OCI-LY3 (cell line): ENCODE results near the gene ZNF598.
A peak's percentile ranks its signal among the peaks of the same experiment; 100 is the strongest.

Source experiments
- H2AFZ ChIP-seq: fragments of 200-600, 300-600 bp; shearing (Covaris generic); 2 replicates; pipeline ENCODE4 v1.6.0; 2014; ENCODE audit warnings: antibody characterized with exemption, low read depth, low read length
- H3K27ac ChIP-seq: fragments of 200-600, 300-600 bp; sonication (generic); 2 replicates; pipeline ENCODE4 v1.5.1; 2014; ENCODE audit warnings: mild to moderate bottlenecking, low read length, moderate library complexity, mixed read lengths
- H3K27me3 ChIP-seq: fragments of 200-600, 300-600 bp; sonication (generic); 2 replicates; pipeline ENCODE4 v1.6.1; 2014; ENCODE audit warnings: low read depth, low read length, mixed read lengths
- H3K36me3 ChIP-seq: fragments of 200-600, 300-600 bp; sonication (generic); replicated peaks from 2 replicates; pipeline ENCODE3; 2014; ENCODE audit warnings: low read depth, low read length, mixed read lengths
- H3K4me1 ChIP-seq: fragments of 300-600, 200-600 bp; sonication (generic); 2 replicates; pipeline ENCODE4 v1.6.1; 2014; ENCODE audit warnings: low read length, mixed read lengths
- H3K4me2 ChIP-seq: fragments of 200-600, 300-600 bp; sonication (generic); 2 replicates; pipeline ENCODE4 v1.6.1; 2014; ENCODE audit warnings: low read length, mixed read lengths
- H3K4me3 ChIP-seq: fragments of 300-600, 200-600 bp; sonication (generic); 2 replicates; pipeline ENCODE4 v1.5.1; 2014; ENCODE audit warnings: antibody characterized with exemption, mild to moderate bottlenecking, low read length, moderate library complexity
- H3K79me2 ChIP-seq: fragments of 300-600, 200-600 bp; shearing (Covaris generic); 2 replicates; pipeline ENCODE4 v1.6.1; 2014; ENCODE audit warnings: mild to moderate bottlenecking, low read length, mixed read lengths
- H3K9ac ChIP-seq: fragments of 300-600, 200-600 bp; shearing (Covaris generic); 2 replicates; pipeline ENCODE4 v1.6.0; 2014; ENCODE audit warnings: mild to moderate bottlenecking, low read length, moderate library complexity
- H3K9me3 ChIP-seq: fragments of 200-600, 300-600 bp; shearing (Covaris generic); 2 replicates; pipeline ENCODE4 v1.6.1; 2014; ENCODE audit warnings: low read length, mixed read lengths; ENCODE audit not compliant: insufficient read depth
- H4K20me1 ChIP-seq: fragments of 200-600, 300-600 bp; sonication (generic); 2 replicates; pipeline ENCODE4 v1.6.1; 2016; ENCODE audit warnings: low read length, mixed read lengths; ENCODE audit not compliant: insufficient read depth
- CTCF ChIP-seq: fragments of 200-600, 300-600 bp; sonication (generic); IDR thresholded peaks from 2 replicates; pipeline ENCODE4 v1.5.1; 2014; ENCODE audit warnings: antibody characterized with exemption, low read length, low read depth
- EZH2phosphoT487 ChIP-seq: fragments of 200-600 bp; shearing (Covaris generic); IDR thresholded peaks from 2 replicates; pipeline ENCODE4 v1.6.1; 2018; ENCODE audit warnings: antibody characterized with exemption, mixed run types, low read depth

ZNF598 gene

GRCh38 chr16:2046893-2047329, 37.3 kb upstream of the ZNF598 start:
- Histone ChIP-seq H2AFZ (0 out of 2 replicates have a peak overlapping the region, but pooled peaks have one; percentile 30), H3K9ac (peak overlapping the region; percentile 72), H3K79me2 (peaks cover 18% of the 10 kb centered on the region), H3K27me3 (no peaks in the 10 kb centered on the region), H3K4me3 (peak overlapping the region; percentile 94), H4K20me1 (no peaks in the 10 kb centered on the region), H3K4me1 (peaks cover 23% of the 10 kb centered on the region), H3K4me2 (peak overlapping the region; percentile 88), H3K27ac (no peak overlapping the region), H3K36me3 (no peaks in the 10 kb centered on the region), H3K9me3 (no peaks in the 10 kb centered on the region)
- TF ChIP-seq EZH2phosphoT487 (no peak), CTCF (no peak)

GRCh38 chr16:2045965-2046892, 36.6 kb upstream of the ZNF598 start:
- no peak overlapping the region for H2AFZ ChIP-seq
- no peak for TF ChIP-seq CTCF
- no peak for TF ChIP-seq EZH2phosphoT487
- H4K20me1 ChIP-seq: no peaks in the 10 kb centered on the region
- no peak overlapping the region for H3K9ac ChIP-seq
- H3K4me1 ChIP-seq: peaks cover 23% of the 10 kb centered on the region
- no peaks in the 10 kb centered on the region for H3K27me3 ChIP-seq
- H3K79me2 ChIP-seq: peaks cover 18% of the 10 kb centered on the region
- H3K9me3 ChIP-seq: no peaks in the 10 kb centered on the region
- H3K4me3 ChIP-seq: peak overlapping the region; percentile 94
- no peak overlapping the region for H3K27ac ChIP-seq
- no peaks in the 10 kb centered on the region for H3K36me3 ChIP-seq
- peak overlapping the region; percentile 88 for H3K4me2 ChIP-seq

GRCh38 chr16:2044541-2044940, 34.9 kb upstream of the ZNF598 start:
- H3K4me1 ChIP-seq: peaks cover 23% of the 10 kb centered on the region
- no peak overlapping the region for H3K9ac ChIP-seq
- H4K20me1 ChIP-seq: no peaks in the 10 kb centered on the region
- H3K36me3 ChIP-seq: no peaks in the 10 kb centered on the region
- no peak overlapping the region for H3K27ac ChIP-seq
- TF ChIP-seq EZH2phosphoT487: no peak
- no peak for TF ChIP-seq CTCF
- H2AFZ ChIP-seq: no peak overlapping the region
- H3K79me2 ChIP-seq: peaks cover 18% of the 10 kb centered on the region
- H3K4me3 ChIP-seq: no peak overlapping the region
- H3K4me2 ChIP-seq: no peak overlapping the region
- no peaks in the 10 kb centered on the region for H3K9me3 ChIP-seq
- no peaks in the 10 kb centered on the region for H3K27me3 ChIP-seq

GRCh38 chr16:2043667-2044451, 34.2 kb upstream of the ZNF598 start:
- H3K4me1 ChIP-seq: peaks cover 22% of the 10 kb centered on the region
- H3K9ac ChIP-seq: no peak overlapping the region
- no peaks in the 10 kb centered on the region for H3K9me3 ChIP-seq
- H3K79me2 ChIP-seq: peaks cover 16% of the 10 kb centered on the region
- TF ChIP-seq EZH2phosphoT487 (no peak), CTCF (no peak)
- H3K4me3 ChIP-seq: no peak overlapping the region
- H4K20me1 ChIP-seq: no peaks in the 10 kb centered on the region
- peak overlapping the region; percentile 17; the same call in 1 of the 2 replicates for H3K4me2 ChIP-seq
- no peak overlapping the region for H2AFZ ChIP-seq
- no peaks in the 10 kb centered on the region for H3K36me3 ChIP-seq
- H3K27ac ChIP-seq: no peak overlapping the region
- H3K27me3 ChIP-seq: no peaks in the 10 kb centered on the region
